CMK (cell line): ENCODE measurements around the gene DOCK1.
"Not testable (repeated sequence)": the region's sequence is repeated elsewhere in the genome, so short reads cannot be mapped to it uniquely, and the experiment has no call there.

Experiments used
- DNase-seq: peaks from one replicate; pipeline ENCODE4 v3.0.0-alpha.2; 2010; ENCODE audit warnings: low read depth

The DOCK1 gene

GRCh38 chr10:126924915-126925300, 19.7 kb downstream of the DOCK1 start:
- no peak for DNase-seq

- no peak for DNase-seq
Measured at GRCh38 chr10:126926568-126926967, 21.3 kb downstream of the DOCK1 start.

GRCh38 chr10:126927799-126928198, 22.6 kb downstream of the DOCK1 start:
- no peak for DNase-seq

GRCh38 chr10:126928274-126928673, 23.0 kb downstream of the DOCK1 start:
- no peak for DNase-seq

- DNase-seq, result no peak
Measured at GRCh38 chr10:126929391-126929790, 24.2 kb downstream of the DOCK1 start.

- no peak for DNase-seq
Measured at GRCh38 chr10:126930131-126930882, 25.1 kb downstream of the DOCK1 start.

- DNase-seq, result no peak
Measured at GRCh38 chr10:126930883-126931503, 25.8 kb downstream of the DOCK1 start.

- no peak for DNase-seq
Measured at GRCh38 chr10:126931544-126931943, 26.3 kb downstream of the DOCK1 start.

GRCh38 chr10:126932516-126932915, 27.3 kb downstream of the DOCK1 start:
- DNase-seq, result no peak

- no peak for DNase-seq
Measured at GRCh38 chr10:126933116-126933515, 27.9 kb downstream of the DOCK1 start.

- DNase-seq, result no peak
Measured at GRCh38 chr10:126935263-126935946, 30.2 kb downstream of the DOCK1 start.

- DNase-seq, result no peak
Measured at GRCh38 chr10:126937026-126937425, 31.8 kb downstream of the DOCK1 start.

- not testable (repeated sequence) for DNase-seq
Measured at GRCh38 chr10:126938121-126938520, 32.9 kb downstream of the DOCK1 start.

- DNase-seq, result no peak
Measured at GRCh38 chr10:126939706-126940105, 34.5 kb downstream of the DOCK1 start.

- no peak for DNase-seq
Measured at GRCh38 chr10:126940670-126941310, 35.6 kb downstream of the DOCK1 start.

GRCh38 chr10:126944191-126944590, 39.0 kb downstream of the DOCK1 start:
- no peak for DNase-seq

GRCh38 chr10:126945351-126946030, 40.3 kb downstream of the DOCK1 start:
- DNase-seq, result no peak

- no peak for DNase-seq
Measured at GRCh38 chr10:126946746-126947145, 41.5 kb downstream of the DOCK1 start.

- no peak for DNase-seq
Measured at GRCh38 chr10:126948355-126949160, 43.3 kb downstream of the DOCK1 start.

GRCh38 chr10:126949161-126949503, 43.9 kb downstream of the DOCK1 start:
- no peak for DNase-seq

GRCh38 chr10:126950401-126951105, 45.3 kb downstream of the DOCK1 start:
- no peak for DNase-seq
